Adrenal gland (tissue), 5 donors: ENCODE results near the gene ZFHX3.

ENCODE experiments used
- POLR2A ChIP-seq, 2 donors: fragments of 450-650 bp; IDR thresholded peaks; one replicate each; pipeline ENCODE4 v1.6.1; 2017; ENCODE audit warnings: antibody characterized with exemption in 2 of 2, mild to moderate bottlenecking in 2 of 2, moderate library complexity in 1 of 2
- TF ChIP-seq, protein P1 (sequence below), 6 experiments: fragments of 450-650 bp in 4 of 6; fragments of 200-600 bp in 2 of 6; sonication (generic) in 1 of 6; IDR thresholded peaks; 1 replicate in 5 of 6; 2 replicates in 1 of 6; pipeline versions ENCODE4 v1.5.1 to v1.8.0; 2016 to 2021; ENCODE audit warnings: antibody characterized with exemption in 6 of 6, mild to moderate bottlenecking in 2 of 6, moderate library complexity in 1 of 6
- donor health status: DM: no; HTN: no; CAD: no.

DNA sequence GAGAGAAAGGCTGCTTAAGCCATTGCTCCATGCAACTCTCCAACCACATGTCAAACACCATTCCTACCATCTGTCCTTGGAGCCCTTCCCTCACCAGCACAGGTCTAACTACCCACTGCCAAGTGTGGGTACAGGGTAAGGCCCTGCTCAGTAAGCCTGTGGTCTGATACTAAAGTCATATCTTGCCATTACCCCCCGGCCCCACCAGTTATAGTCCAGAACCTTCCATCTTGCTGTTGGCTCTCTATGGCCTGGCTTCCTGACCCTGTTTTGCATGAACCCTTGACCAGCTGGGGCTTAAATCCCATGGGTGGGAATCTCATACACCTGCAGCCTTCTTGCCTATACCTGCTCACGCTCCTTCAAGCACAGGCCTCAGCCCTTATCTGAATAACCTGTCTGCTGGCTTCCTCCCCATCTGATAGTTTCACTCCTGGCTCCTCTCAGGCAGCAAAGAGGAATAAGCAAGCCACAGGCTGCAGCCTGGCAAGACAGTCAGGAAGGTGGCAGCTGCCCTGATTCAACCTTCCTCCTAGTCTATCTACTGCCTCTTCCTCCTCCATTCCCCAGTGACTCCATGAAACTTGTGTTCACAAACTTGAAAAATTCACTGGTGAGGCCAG is 64.1 kb downstream of the ZFHX3 start:
- no peak for TF ChIP-seq POLR2A (IDR thresholded peaks at IDR 0.05)
- TF ChIP-seq, protein P1, sequence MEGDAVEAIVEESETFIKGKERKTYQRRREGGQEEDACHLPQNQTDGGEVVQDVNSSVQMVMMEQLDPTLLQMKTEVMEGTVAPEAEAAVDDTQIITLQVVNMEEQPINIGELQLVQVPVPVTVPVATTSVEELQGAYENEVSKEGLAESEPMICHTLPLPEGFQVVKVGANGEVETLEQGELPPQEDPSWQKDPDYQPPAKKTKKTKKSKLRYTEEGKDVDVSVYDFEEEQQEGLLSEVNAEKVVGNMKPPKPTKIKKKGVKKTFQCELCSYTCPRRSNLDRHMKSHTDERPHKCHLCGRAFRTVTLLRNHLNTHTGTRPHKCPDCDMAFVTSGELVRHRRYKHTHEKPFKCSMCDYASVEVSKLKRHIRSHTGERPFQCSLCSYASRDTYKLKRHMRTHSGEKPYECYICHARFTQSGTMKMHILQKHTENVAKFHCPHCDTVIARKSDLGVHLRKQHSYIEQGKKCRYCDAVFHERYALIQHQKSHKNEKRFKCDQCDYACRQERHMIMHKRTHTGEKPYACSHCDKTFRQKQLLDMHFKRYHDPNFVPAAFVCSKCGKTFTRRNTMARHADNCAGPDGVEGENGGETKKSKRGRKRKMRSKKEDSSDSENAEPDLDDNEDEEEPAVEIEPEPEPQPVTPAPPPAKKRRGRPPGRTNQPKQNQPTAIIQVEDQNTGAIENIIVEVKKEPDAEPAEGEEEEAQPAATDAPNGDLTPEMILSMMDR (IDR thresholded peaks at IDR 0.05), result no peak
